ENCODE data around the gene CD69. TPM values are rescaled to one million over a fixed set of nuclear protein-coding genes. Genes with fewer than 3 reads are reported as not detected.

The CD69 gene
- total and polyA plus RNA-seq, 9 donors: 0.34 to 1.8 (median 0.92) TPM

GRCh38 chr12:9757433-9758025 lies 3.2 kb downstream of the CD69 start:
- H3K4me3 ChIP-seq (ENCODE audit: low read length): no peak overlapping the region
- H3K27me3 ChIP-seq (ENCODE audit: control insufficient read depth, insufficient read depth, low read length): no peaks in the 10 kb centered on the region
- WGBS (ENCODE audit: insufficient coverage): no CpG with 5 or more reads among the region's 5 CpGs
- H3K36me3 ChIP-seq (ENCODE audit: control insufficient read depth, insufficient read depth, low read length): no peaks in the 10 kb centered on the region
- H3K4me1 ChIP-seq (ENCODE audit: control insufficient read depth, insufficient read depth, low read length): no peaks in the 10 kb centered on the region
- H3K9me3 ChIP-seq (replicated peaks; ENCODE audit: control insufficient read depth, low read depth, low read length): no peaks in the 10 kb centered on the region
- no peak overlapping the region for H3K27ac ChIP-seq (ENCODE audit: low read length)
- DNase-seq: no peak

- Histone ChIP-seq H3K9me3 (replicated peaks; ENCODE audit: control insufficient read depth, low read depth, low read length) (no peaks in the 10 kb centered on the region), H3K4me3 (ENCODE audit: low read length) (no peak overlapping the region), H3K36me3 (ENCODE audit: control insufficient read depth, insufficient read depth, low read length) (no peaks in the 10 kb centered on the region), H3K27me3 (ENCODE audit: control insufficient read depth, insufficient read depth, low read length) (no peaks in the 10 kb centered on the region), H3K4me1 (ENCODE audit: control insufficient read depth, insufficient read depth, low read length) (no peaks in the 10 kb centered on the region), H3K27ac (ENCODE audit: low read length) (no peak overlapping the region)
- no CpG with 5 or more reads among the region's 5 CpGs for WGBS (ENCODE audit: insufficient coverage)
- no peak for DNase-seq
These were observed 4.0 kb downstream of the CD69 start for GRCh38 chr12:9756706-9757105.

- H3K27me3 ChIP-seq (ENCODE audit: control insufficient read depth, insufficient read depth, low read length): no peaks in the 10 kb centered on the region
- no peaks in the 10 kb centered on the region for H3K36me3 ChIP-seq (ENCODE audit: control insufficient read depth, insufficient read depth, low read length)
- no CpG with 5 or more reads among the region's 2 CpGs for WGBS (ENCODE audit: insufficient coverage)
- H3K4me3 ChIP-seq (ENCODE audit: low read length): no peak overlapping the region
- DNase-seq: no peak
- no peak overlapping the region for H3K27ac ChIP-seq (ENCODE audit: low read length)
- no peaks in the 10 kb centered on the region for H3K9me3 ChIP-seq (replicated peaks; ENCODE audit: control insufficient read depth, low read depth, low read length)
- H3K4me1 ChIP-seq (ENCODE audit: control insufficient read depth, insufficient read depth, low read length): no peaks in the 10 kb centered on the region
These were observed 4.5 kb downstream of the CD69 start for GRCh38 chr12:9756170-9756569.

DNA sequence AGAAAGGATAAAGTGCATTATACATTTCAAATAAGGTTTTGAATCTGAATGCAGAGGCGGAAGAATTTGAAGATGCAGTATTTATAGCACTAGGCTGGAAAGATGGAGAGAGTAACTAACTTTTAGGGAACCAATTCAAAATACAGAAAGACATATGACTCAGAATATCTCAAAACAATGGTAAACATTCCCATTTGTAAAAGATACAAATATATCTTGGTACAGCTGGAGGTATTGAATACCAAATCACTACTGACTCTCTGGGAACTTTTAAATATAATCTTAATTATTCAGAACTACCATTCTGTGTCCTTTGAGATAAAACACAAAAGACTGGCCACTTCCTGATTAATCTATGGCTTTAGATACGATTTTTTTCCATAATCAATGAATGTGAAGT lies 5.1 kb downstream of the CD69 start:
- no peaks in the 10 kb centered on the region for H3K9me3 ChIP-seq (replicated peaks; ENCODE audit: control insufficient read depth, low read depth, low read length)
- H3K36me3 ChIP-seq (ENCODE audit: control insufficient read depth, insufficient read depth, low read length): no peaks in the 10 kb centered on the region
- no CpG with 5 or more reads among the region's 2 CpGs for WGBS (ENCODE audit: insufficient coverage)

GRCh38 chr12:9755035-9755434 lies 5.7 kb downstream of the CD69 start:
- Histone ChIP-seq H3K4me1 (ENCODE audit: control insufficient read depth, insufficient read depth, low read length) (no peaks in the 10 kb centered on the region), H3K9me3 (replicated peaks; ENCODE audit: control insufficient read depth, low read depth, low read length) (no peaks in the 10 kb centered on the region), H3K36me3 (ENCODE audit: control insufficient read depth, insufficient read depth, low read length) (no peaks in the 10 kb centered on the region), H3K4me3 (ENCODE audit: low read length) (no peak overlapping the region), H3K27me3 (ENCODE audit: control insufficient read depth, insufficient read depth, low read length) (no peaks in the 10 kb centered on the region), H3K27ac (ENCODE audit: low read length) (no peak overlapping the region)
- DNase-seq: no peak

More for the DNA sequence above, 5.1 kb downstream of the CD69 start:
- Histone ChIP-seq H3K4me3 (ENCODE audit: low read length) (no peak overlapping the region), H3K27ac (ENCODE audit: low read length) (no peak overlapping the region), H3K4me1 (ENCODE audit: control insufficient read depth, insufficient read depth, low read length) (no peaks in the 10 kb centered on the region), H3K27me3 (ENCODE audit: control insufficient read depth, insufficient read depth, low read length) (no peaks in the 10 kb centered on the region)
- no peak for DNase-seq

GRCh38 chr12:9754099-9754927 lies 6.4 kb downstream of the CD69 start:
- Histone ChIP-seq H3K4me1 (ENCODE audit: control insufficient read depth, insufficient read depth, low read length) (no peaks in the 10 kb centered on the region), H3K4me3 (ENCODE audit: low read length) (no peak overlapping the region)
- WGBS (ENCODE audit: insufficient coverage): no CpG with 5 or more reads among the region's 3 CpGs

DNA sequence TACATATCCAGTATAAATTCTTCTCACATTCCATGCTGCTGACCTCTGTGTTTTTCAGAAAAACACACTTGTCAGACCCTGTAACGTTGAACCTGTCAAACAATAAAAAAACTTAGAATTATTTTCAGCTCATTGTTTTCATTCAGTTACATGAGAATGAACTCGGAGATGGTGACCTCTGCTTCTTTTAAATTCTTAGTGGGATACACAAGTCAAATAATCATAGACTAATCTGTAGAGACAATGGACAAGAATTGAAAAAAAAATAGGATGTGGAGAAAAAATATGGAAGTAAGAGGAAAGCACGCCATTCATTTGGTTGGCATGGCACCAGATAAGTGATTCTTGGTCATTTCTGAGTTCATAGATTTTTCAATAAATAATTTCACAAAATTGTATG lies 7.2 kb downstream of the CD69 start:
- Histone ChIP-seq H3K27me3 (ENCODE audit: control insufficient read depth, insufficient read depth, low read length) (no peaks in the 10 kb centered on the region), H3K9me3 (replicated peaks; ENCODE audit: control insufficient read depth, low read depth, low read length) (no peaks in the 10 kb centered on the region), H3K4me1 (ENCODE audit: control insufficient read depth, insufficient read depth, low read length) (no peaks in the 10 kb centered on the region), H3K4me3 (ENCODE audit: low read length) (no peak overlapping the region), H3K36me3 (ENCODE audit: control insufficient read depth, insufficient read depth, low read length) (no peaks in the 10 kb centered on the region), H3K27ac (ENCODE audit: low read length) (no peak overlapping the region)
- no CpG with 5 or more reads among the region's 3 CpGs for WGBS (ENCODE audit: insufficient coverage)
- DNase-seq: no peak

More at GRCh38 chr12:9754099-9754927, 6.4 kb downstream of the CD69 start:
- Histone ChIP-seq H3K27ac (ENCODE audit: low read length) (no peak overlapping the region), H3K9me3 (replicated peaks; ENCODE audit: control insufficient read depth, low read depth, low read length) (no peaks in the 10 kb centered on the region), H3K27me3 (ENCODE audit: control insufficient read depth, insufficient read depth, low read length) (no peaks in the 10 kb centered on the region), H3K36me3 (ENCODE audit: control insufficient read depth, insufficient read depth, low read length) (no peaks in the 10 kb centered on the region)
- no peak for DNase-seq

DNA sequence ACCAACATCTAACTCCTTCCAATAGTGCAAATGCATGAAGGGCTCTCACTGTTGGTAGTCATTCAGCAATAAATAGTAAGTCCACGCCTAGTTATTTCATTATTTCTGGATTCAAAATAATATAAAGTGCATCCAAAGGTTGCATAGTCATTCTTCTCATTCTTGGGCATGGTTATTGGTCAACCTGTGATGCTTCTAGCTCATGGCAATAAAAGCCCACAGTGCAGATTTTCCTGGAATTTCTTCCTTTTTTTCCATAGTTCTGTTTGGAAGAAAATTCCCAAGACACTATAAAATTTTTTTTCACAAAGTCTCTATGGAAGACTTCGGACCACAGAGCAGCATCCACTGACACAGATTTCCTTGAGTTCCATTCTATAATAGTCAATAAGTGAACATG lies 7.6 kb downstream of the CD69 start:
- Histone ChIP-seq H3K4me3 (ENCODE audit: low read length) (no peak overlapping the region), H3K4me1 (ENCODE audit: control insufficient read depth, insufficient read depth, low read length) (no peaks in the 10 kb centered on the region), H3K27me3 (ENCODE audit: control insufficient read depth, insufficient read depth, low read length) (no peaks in the 10 kb centered on the region), H3K36me3 (ENCODE audit: control insufficient read depth, insufficient read depth, low read length) (no peaks in the 10 kb centered on the region), H3K27ac (ENCODE audit: low read length) (no peak overlapping the region), H3K9me3 (replicated peaks; ENCODE audit: control insufficient read depth, low read depth, low read length) (no peaks in the 10 kb centered on the region)
- WGBS (ENCODE audit: insufficient coverage): no CpG with 5 or more reads among the region's 2 CpGs
- DNase-seq: no peak

GRCh38 chr12:9752145-9752933 lies 8.4 kb downstream of the CD69 start:
- Histone ChIP-seq H3K4me1 (ENCODE audit: control insufficient read depth, insufficient read depth, low read length) (no peaks in the 10 kb centered on the region), H3K4me3 (ENCODE audit: low read length) (no peak overlapping the region), H3K9me3 (replicated peaks; ENCODE audit: control insufficient read depth, low read depth, low read length) (no peaks in the 10 kb centered on the region), H3K27ac (ENCODE audit: low read length) (no peak overlapping the region), H3K36me3 (ENCODE audit: control insufficient read depth, insufficient read depth, low read length) (no peaks in the 10 kb centered on the region), H3K27me3 (ENCODE audit: control insufficient read depth, insufficient read depth, low read length) (no peaks in the 10 kb centered on the region)
- WGBS (ENCODE audit: insufficient coverage): no CpG with 5 or more reads among the region's 2 CpGs
- no peak for DNase-seq
